K562 (cell line): ENCODE data around the gene KRT83. TPM values are rescaled to one million over a fixed set of nuclear protein-coding genes. Genes with fewer than 3 reads are reported as not detected.
A peak's percentile ranks its signal among the peaks of the same experiment; 100 is the strongest.

Experiments used
- ATAC-seq: fragments of 200-7000 bp; cut with Tn5 transposase; 3 replicates; pipeline ENCODE4 v1.9.1; 2020; ENCODE audit warnings: moderate library complexity
- BruUV-seq: library from RNA; stranded (reverse); fragments of 400-500 nt; replicated peaks from 2 replicates; lab custom pipeline; 2021; lab: Mats Ljungman, UMichigan
- CTCF ChIA-PET: fragments of 300-600 bp; formaldehyde crosslinking; extraction: SDS; loops from one replicate; lab custom pipeline; 2021; ENCODE audit warnings: low intra/inter-chr PET ratio; lab: Yijun Ruan, JAX
- POLR2A ChIA-PET: fragments of 300-600, 350-650 bp; sonication (Branson Sonifier 250); formaldehyde crosslinking; extraction: SDS; loops from one replicate; lab custom pipeline; 2021; ENCODE audit warnings: antibody characterized with exemption, inconsistent platforms; lab: Yijun Ruan, JAX
- DNase-seq, 4 experiments: peaks; one replicate each; pipeline versions ENCODE4 v3.0.0 to v3.0.0-alpha.2; 2011 to 2018; ENCODE audit warnings: low spot score in 3 of 4, mixed read lengths in 3 of 4; ENCODE audit errors: extremely low read depth in 1 of 4
- FAIRE-seq: peaks from 2 replicates; lab custom pipeline; 2011; peaks lifted over from hg19 to GRCh38; lab: Jason Lieb, UNC
- H2AFZ ChIP-seq: 2 replicates; pipeline ENCODE4 v1.6.0; 2011; ENCODE audit warnings: low read depth, low read length, control low read depth, inconsistent platforms
- H3K27ac ChIP-seq: fragments of 200-600 bp; 3 replicates; pipeline ENCODE4 v1.8.0; 2011; ENCODE audit warnings: low read depth, mild to moderate bottlenecking, control low read depth, inconsistent platforms, low read length, moderate library complexity, mixed read lengths; ENCODE audit errors: extremely low read depth
- H3K27me3 ChIP-seq, 2 experiments: fragments of 300-600 bp in 1 of 2; 2 replicates in 1 of 2; 3 replicates in 1 of 2; pipeline versions ENCODE4 v1.6.0 to v1.8.0; 2011; ENCODE audit warnings: inconsistent platforms in 2 of 2, low read length in 2 of 2, mild to moderate bottlenecking in 1 of 2, mixed read lengths in 1 of 2, moderate library complexity in 1 of 2; ENCODE audit not compliant: control insufficient read depth in 2 of 2, insufficient read depth in 2 of 2
- H3K36me3 ChIP-seq: fragments of 300-600 bp; 3 replicates; pipeline ENCODE4 v1.8.0; 2011; ENCODE audit warnings: mild to moderate bottlenecking, low read length, inconsistent platforms; ENCODE audit not compliant: control insufficient read depth, insufficient read depth
- H3K4me1 ChIP-seq, 2 experiments: fragments of 200-600 bp in 1 of 2; replicated peaks in 1 of 2; 2 replicates in 1 of 2; 3 replicates in 1 of 2; pipeline versions ENCODE4 v1.5.1 to v1.8.0; 2011; ENCODE audit warnings: inconsistent platforms in 2 of 2, low read length in 2 of 2, mild to moderate bottlenecking in 1 of 2, mixed read lengths in 1 of 2, moderate library complexity in 1 of 2; ENCODE audit not compliant: control insufficient read depth in 2 of 2, insufficient read depth in 2 of 2
- H3K4me2 ChIP-seq: 2 replicates; pipeline ENCODE4 v1.6.1; 2011; ENCODE audit warnings: low read length, control low read depth, inconsistent platforms, mixed read lengths; ENCODE audit not compliant: insufficient read depth
- H3K4me3 ChIP-seq: fragments of 200-600 bp; sonication (generic), shearing (Covaris generic); 2 replicates; pipeline ENCODE4 v1.5.1; 2016; ENCODE audit warnings: control low read depth, inconsistent platforms
- H3K79me2 ChIP-seq: fragments of 200-600 bp; 3 replicates; pipeline ENCODE4 v1.8.0; 2011; ENCODE audit warnings: low read length, inconsistent platforms; ENCODE audit not compliant: control insufficient read depth, insufficient read depth
- H3K9ac ChIP-seq, 2 experiments: 2 replicates each; pipeline versions ENCODE4 v1.6.0 to v1.6.1; 2011; ENCODE audit warnings: low read depth in 2 of 2, low read length in 2 of 2, control low read depth in 1 of 2, inconsistent platforms in 1 of 2, mild to moderate bottlenecking in 1 of 2, mixed read lengths in 1 of 2; ENCODE audit not compliant: insufficient read depth in 1 of 2
- H3K9me1 ChIP-seq: one replicate; pipeline ENCODE4 v1.6.0; 2011; ENCODE audit warnings: inconsistent platforms, mild to moderate bottlenecking, low read length, moderate library complexity; ENCODE audit not compliant: control insufficient read depth, insufficient read depth
- H3K9me3 ChIP-seq: replicated peaks from 2 replicates; pipeline ENCODE4 v1.5.1; 2011; ENCODE audit warnings: low read depth, low read length, inconsistent platforms; ENCODE audit not compliant: control insufficient read depth, insufficient read depth
- H4K20me1 ChIP-seq: replicated peaks from 2 replicates; pipeline ENCODE4 v1.6.1; 2011; ENCODE audit warnings: low read length, inconsistent platforms, mixed read lengths; ENCODE audit not compliant: control insufficient read depth, insufficient read depth
- RBBP5 ChIP-seq: fragments of 200-600 bp; sonication (generic); IDR thresholded peaks from 2 replicates; pipeline ENCODE4 v1.6.1; 2012; ENCODE audit warnings: borderline replicate concordance, mild to moderate bottlenecking, low read length, control low read depth, inconsistent platforms; ENCODE audit not compliant: insufficient read depth, poor library complexity, severe bottlenecking
- WGBS: fragments of 100-300 bp; shearing (Covaris generic); methylation state at CpG from one replicate; pipeline ENCODE4 v1.1.6; 2016; ENCODE audit warnings: low coverage, mixed read lengths; ENCODE audit not compliant: insufficient coverage; ENCODE audit errors: missing lambda C conversion rate; 5-methylcytosine and 5-hydroxymethylcytosine counted together
- in situ Hi-C: fragments of 300-500 bp; cut with MboI; formaldehyde crosslinking; loops from 4 replicates; pipeline ENCODE4 v1.15.0; 2018; ENCODE audit warnings: inconsistent platforms, mixed read lengths
- intact Hi-C: fragments of 100-400 bp; cut with micrococcal nuclease; formaldehyde crosslinking; loops from 2 replicates; pipeline ENCODE4 v1.14.2; 2022
- polyA plus RNA-seq, 8 experiments: library from polyadenylated mRNA; depleted of rRNA in 4 of 8; stranded (reverse) in 5 of 8; unstranded in 3 of 8; fragments of >200 nt; fragmentation: Nextera tagmentation in 2 of 8; fragmentation: Illumina TruSeq in 1 of 8; extraction: Ambion mirVana in 2 of 8; extraction: Trizol in 1 of 8; gene quantifications; 2 replicates each; pipeline versions ENCODE4 v1.2.1 to v1.2.3, GENCODE V29; 2011 to 2014; ENCODE audit warnings: inconsistent platforms in 1 of 8, missing spikeins in 1 of 8
- total RNA-seq, 7 experiments: library from RNA; depleted of rRNA in 6 of 7; stranded (reverse); fragments of >200 nt in 6 of 7; fragmentation: Illumina TruSeq in 2 of 7; extraction: Trizol in 2 of 7; gene quantifications; 2 replicates each; pipeline versions ENCODE4 v1.2.1 to v1.2.3, GENCODE V29; 2011 to 2021; ENCODE audit warnings: low replicate concordance in 1 of 7
- TF ChIP-seq, protein P1 (sequence below): IDR thresholded peaks from 3 replicates; pipeline ENCODE4 v1.6.1; 2011; ENCODE audit warnings: borderline replicate concordance, mild to moderate bottlenecking; ENCODE audit not compliant: insufficient read length, insufficient read depth
- TF ChIP-seq, protein P2 (sequence below): fragments of 450-650 bp; IDR thresholded peaks from 2 replicates; pipeline ENCODE4 v1.6.1; 2018; ENCODE audit warnings: mild to moderate bottlenecking, low read depth; ENCODE audit not compliant: partially characterized antibody

Gene KRT83
- total and polyA plus RNA-seq, 9 of the 15 experiments (the other 6 are each of a cell fraction or from before 2014, with no cell fraction given): not detected

DNA sequence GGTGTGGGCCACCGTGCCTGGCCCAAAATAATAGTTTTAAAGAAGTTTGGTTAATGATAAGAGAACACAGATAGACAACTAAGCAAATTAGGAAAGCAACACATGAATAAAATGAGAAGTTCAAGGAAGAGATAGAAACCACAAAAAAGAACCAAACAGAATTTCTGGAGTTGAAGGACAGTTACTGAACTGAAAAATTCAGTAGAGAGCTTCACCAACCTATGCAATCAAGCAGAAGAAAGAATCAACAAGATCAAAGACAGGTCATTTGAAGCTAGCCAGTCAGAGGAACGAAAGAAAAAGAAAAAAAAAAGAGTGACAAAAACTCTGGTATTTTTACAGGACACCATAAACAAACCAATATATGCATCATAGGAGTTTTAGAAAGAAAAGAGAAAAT is 15.4 kb upstream of the KRT83 start:
- H3K27ac ChIP-seq: no peak overlapping the region
- ATAC-seq (no peak), DNase-seq (no peak), FAIRE-seq (no peak)
- 0% methylated on average over 2 of the region's 2 CpGs for WGBS
- H4K20me1 ChIP-seq: no peaks in the 10 kb centered on the region
- no TSS peak for BruUV-seq
- ChIA-PET POLR2A (interaction anchor here (1.3 kb wide), 1 partner anchor 9 kb away, joined by 3 read pairs; no protein-coding TSS in a partner anchor), CTCF (no interaction called here)
- no peaks in the 10 kb centered on the region for H3K79me2 ChIP-seq
- TF ChIP-seq RBBP5: no peak
- TF ChIP-seq, protein P1, sequence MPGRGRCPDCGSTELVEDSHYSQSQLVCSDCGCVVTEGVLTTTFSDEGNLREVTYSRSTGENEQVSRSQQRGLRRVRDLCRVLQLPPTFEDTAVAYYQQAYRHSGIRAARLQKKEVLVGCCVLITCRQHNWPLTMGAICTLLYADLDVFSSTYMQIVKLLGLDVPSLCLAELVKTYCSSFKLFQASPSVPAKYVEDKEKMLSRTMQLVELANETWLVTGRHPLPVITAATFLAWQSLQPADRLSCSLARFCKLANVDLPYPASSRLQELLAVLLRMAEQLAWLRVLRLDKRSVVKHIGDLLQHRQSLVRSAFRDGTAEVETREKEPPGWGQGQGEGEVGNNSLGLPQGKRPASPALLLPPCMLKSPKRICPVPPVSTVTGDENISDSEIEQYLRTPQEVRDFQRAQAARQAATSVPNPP: no peak
- TF ChIP-seq, protein P2, sequence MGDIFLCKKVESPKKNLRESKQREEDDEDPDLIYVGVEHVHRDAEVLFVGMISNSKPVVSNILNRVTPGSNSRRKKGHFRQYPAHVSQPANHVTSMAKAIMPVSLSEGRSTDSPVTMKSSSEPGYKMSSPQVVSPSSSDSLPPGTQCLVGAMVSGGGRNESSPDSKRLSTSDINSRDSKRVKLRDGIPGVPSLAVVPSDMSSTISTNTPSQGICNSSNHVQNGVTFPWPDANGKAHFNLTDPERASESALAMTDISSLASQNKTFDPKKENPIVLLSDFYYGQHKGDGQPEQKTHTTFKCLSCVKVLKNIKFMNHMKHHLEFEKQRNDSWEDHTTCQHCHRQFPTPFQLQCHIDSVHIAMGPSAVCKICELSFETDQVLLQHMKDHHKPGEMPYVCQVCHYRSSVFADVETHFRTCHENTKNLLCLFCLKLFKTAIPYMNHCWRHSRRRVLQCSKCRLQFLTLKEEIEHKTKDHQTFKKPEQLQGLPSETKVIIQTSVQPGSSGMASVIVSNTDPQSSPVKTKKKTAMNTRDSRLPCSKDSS: peak; percentile 52
- H3K4me2 ChIP-seq: no peak overlapping the region
- no peak overlapping the region for H3K9ac ChIP-seq
- H2AFZ ChIP-seq: no peak overlapping the region
- in situ Hi-C loops: no loop called here
- no peak overlapping the region for H3K4me3 ChIP-seq
- intact Hi-C loops: no loop called here
- H3K9me3 ChIP-seq: no peaks in the 10 kb centered on the region
- H3K4me1 ChIP-seq: no peaks in the 10 kb centered on the region
- H3K27me3 ChIP-seq: peaks cover 0 to 20% of the 10 kb centered on the region in 2 experiments; a peak in 2 of 5 replicates
- no peaks in the 10 kb centered on the region for H3K36me3 ChIP-seq
- no peaks in the 10 kb centered on the region for H3K9me1 ChIP-seq
